ENCODE data around the gene SND1. TPM values are rescaled to one million over a fixed set of nuclear protein-coding genes. Genes with fewer than 3 reads are reported as not detected.

The SND1 gene
- polyA plus RNA-seq, 1 donor, result 92.5 TPM

DNA sequence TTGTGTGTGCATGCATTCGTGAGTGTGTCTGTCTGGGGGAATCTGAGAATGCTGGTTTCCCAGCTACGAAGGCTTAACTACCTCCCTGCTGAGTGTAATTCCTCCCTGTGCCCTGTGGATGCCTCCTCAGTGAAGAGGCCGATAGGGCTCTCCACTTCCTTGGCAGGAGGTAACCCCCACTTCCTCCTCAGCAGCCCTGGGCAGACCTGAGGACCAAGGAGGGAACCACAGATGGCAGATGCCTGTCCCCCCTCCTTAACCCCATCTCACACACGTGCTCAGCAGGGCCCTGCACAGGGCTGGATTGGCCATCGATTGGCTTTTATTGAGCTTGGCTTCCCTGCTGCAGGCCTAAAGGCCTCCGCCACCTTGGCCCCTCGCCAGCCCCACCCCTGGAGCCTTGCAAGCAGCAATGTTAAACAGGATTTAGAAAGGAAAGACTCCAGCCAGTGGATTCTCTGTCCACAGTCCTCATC is 424.8 kb downstream of the SND1 start:
- peak; percentile 51 for DNase-seq

GRCh38 chr7:128078309-128078708 is 426.3 kb downstream of the SND1 start:
- DNase-seq, result no peak

- no peak for DNase-seq
Measured at GRCh38 chr7:128080169-128080568, 428.2 kb downstream of the SND1 start.

- no peak for DNase-seq
Measured at GRCh38 chr7:128081351-128081750, 429.4 kb downstream of the SND1 start.

DNA sequence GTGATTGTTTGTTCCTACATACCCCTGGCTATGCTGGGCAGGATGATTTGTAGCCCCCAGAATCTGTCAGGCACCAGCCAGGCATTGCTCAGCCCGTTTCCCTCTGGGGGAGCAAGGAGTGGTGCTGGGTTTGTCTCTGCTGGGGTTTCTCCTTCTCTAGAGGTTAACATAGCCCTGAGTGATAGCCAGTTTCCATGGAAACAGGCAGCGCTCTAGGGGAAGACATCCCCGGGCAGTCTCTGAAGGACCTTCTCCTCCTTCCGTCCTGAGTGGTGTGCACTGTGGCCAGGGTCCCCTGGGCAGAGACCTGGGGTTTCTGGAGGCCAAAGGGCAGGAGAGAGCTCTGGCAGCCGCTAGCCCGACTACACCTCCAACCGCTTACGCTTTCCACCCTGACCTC is 429.8 kb downstream of the SND1 start:
- no peak for DNase-seq

DNA sequence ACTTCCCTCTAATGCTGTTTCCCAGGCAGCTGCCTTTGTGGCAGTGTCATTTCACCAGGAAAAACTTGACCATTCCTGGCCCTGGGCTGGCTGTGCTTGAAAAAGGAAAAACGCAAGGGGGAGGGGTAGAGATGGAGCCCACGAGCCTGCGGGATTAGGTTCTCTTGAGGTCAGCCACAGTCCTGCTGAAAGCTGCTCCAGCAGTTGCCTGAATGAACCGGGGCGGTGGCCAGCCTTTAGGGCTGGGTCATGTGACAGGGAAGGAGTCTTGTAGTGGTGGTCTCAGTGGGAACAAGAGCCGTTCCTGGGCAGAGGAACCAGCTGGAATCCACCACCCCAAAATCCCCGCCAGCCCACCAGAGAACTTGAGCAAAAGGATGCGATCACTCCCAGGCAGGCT is 430.4 kb downstream of the SND1 start:
- no peak for DNase-seq

GRCh38 chr7:128084896-128085608 is 433.1 kb downstream of the SND1 start:
- no peak for DNase-seq

DNA sequence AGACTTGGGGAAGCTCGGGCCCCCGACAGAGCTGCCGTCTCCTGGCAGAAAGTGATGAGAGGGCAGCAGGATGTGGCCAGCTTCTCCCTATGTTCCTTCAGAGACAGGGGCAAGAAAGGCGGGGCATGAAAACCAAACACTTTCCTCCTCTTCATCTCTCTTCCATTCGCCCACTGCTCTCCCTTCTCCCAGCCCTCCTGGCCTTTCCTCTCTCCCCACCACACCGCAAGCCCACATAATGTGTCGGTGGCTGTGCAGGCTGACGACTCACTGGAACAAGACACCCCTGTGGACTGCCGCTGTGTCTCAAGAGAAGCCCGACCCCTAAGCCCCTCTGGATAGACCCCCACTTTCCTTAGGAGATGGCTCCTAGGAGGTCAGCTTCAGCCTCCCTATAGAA is 438.5 kb downstream of the SND1 start:
- DNase-seq, result no peak

DNA sequence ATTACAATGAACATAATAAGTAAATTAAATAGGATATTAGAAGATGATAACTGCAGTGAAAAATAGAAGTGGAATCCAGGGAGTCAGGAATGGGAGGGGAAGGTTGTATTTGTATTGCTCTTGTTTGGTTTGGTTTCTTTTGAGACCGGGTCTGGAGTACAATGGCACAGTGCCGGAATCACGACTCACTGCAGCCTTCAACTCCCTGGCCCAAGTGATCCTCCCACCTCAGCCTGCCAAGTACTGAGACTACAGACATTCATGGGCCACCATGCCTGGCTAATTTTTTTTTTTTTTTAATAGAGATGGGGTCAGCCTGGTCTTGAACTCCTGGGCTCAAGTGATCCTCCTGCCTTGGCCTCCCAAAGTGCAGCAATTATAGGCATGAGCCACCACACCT is 439.1 kb downstream of the SND1 start:
- no peak for DNase-seq

DNA sequence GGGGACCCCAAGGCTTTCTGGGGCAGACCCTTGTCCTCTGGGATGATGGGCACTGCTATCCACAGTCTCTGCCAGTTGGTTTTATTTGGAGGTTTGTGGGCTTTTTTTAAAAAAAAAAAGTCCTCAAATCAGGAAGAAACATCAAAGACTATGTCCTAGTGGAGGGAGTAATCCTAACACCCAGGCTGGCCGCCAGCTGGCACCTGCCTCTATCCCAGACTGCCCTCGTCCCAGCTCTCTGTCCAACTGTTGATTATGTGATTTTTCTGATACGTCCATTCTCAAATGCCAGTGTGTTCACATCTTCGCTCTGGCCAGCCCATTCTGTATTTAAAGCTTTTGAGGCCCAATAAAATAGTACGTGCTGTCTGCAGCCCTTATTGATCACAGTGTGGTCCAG is 440.2 kb downstream of the SND1 start:
- no peak for DNase-seq

GRCh38 chr7:128093614-128094570 is 441.9 kb downstream of the SND1 start:
- DNase-seq, result no peak

- DNase-seq, result no peak
Measured at GRCh38 chr7:128094686-128095085, 442.7 kb downstream of the SND1 start.

DNA sequence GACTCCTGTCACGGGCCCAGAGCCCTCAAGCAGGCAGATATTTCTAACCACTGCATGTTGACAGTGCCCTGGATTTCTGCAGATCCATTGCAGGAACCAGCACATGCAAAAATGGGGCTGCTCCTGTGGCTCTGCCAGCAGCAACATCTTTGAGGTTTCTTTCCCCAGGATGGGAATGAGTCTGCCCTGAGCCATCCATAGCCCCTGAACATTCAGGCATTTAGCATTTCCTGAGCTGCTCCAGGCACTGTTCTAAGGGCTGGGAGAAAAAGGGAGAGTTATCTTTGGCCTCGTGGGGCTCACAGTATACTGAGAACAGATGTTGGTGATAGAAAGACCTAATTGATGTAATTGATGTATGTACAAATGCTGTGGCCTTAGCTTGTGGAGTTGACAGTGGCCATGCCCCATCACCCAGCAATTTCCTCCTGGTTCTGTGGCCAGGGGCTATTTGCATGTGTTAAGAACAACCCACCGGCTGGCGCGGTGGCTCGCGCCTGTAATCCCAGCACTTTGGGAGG is 445.3 kb downstream of the SND1 start:
- no peak for DNase-seq

DNA sequence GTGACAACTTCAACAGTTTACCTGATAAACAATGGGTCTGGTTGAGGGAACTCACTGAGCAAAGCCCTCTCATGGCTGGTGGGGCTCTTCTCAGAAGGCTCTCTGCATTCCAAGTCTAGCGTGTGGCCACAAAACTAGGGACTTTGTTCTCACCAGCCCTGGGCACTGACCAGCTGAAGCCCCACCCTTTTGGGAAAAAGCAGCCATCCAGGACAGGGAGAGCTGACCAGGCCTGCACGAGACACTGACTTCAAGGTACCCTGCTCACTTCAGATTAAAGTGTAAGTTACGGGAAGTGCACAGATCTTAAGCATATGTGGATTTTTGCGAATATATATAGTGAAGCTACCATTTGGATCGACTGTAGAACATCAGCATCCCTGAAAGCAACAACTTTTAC is 446.6 kb downstream of the SND1 start:
- no peak for DNase-seq

GRCh38 chr7:128099204-128099671 is 447.2 kb downstream of the SND1 start:
- no peak for DNase-seq

DNA sequence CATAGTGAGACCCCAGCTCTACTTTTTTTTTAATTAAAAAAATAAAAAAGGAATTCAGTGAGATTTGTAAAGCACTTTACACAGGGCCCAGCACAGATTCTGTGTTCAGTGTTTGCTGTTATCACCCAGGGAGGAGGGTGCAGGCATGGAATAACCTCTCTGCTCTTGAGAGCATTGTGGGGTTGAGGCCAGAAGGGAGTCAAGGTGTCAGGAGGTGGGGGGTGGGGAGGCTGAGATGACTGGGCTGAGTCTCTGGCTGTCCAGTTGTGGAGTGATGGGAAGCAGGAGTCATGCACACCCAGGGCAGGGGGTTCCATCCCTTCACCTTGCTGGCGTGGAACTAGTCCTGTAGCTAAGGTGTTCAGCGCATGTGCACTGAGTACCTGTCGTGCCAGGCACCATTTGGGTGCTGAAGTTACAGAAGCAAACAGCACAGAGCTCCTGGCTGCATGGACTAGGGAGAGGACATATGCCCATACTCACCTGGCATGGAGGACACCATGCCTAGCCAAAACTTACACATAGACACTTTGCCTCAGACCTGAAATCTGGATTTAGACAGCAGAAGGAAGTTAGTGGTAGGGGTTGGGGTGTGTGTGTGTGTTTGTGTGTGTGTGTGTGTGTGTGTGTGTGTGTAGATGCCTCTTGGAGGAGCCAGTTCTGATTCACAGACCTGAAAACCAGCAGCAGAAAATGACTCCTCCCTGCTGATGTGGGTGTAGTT is 448.4 kb downstream of the SND1 start:
- DNase-seq, result no peak

- DNase-seq, result no peak
Measured at GRCh38 chr7:128100949-128101713, 449.1 kb downstream of the SND1 start.

DNA sequence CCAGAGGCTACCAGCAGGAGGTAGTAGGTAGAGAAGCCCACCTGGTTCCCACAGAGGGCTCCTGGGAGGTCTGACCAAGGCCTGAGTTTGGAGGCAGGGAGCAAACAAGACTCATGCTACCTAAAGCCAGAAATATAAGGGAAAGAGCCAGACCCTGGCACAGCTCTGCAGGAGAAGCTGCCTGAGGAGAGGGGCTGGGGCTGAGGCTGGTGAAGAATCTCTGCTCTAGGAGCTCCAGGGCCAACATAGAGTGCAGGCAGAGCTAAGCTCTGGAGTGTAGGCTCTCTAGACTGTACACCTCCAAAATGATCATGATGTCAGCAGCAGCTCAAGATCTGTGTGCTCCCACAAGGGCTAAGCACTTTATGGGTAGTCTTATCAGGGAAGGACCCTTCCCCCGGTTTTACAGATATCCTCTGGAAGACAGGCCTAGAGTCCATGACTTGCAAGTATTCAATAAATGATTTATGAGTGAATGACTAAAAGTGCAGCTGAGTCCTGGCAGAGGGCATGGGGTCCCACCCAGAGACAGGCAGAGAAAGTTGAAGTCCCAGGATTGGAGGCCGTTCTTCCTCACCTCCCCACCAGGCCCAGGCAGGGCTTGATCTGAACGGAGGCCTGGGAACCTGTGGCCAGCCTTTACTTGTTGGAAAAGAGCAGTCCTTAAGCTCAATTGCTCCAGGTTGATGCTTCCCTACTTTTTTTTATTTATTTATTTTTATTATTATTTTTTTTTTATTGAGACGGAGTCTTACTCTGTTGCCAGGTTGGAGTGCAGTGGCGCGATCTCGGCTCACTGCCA is 450.7 kb downstream of the SND1 start:
- DNase-seq, result no peak

DNA sequence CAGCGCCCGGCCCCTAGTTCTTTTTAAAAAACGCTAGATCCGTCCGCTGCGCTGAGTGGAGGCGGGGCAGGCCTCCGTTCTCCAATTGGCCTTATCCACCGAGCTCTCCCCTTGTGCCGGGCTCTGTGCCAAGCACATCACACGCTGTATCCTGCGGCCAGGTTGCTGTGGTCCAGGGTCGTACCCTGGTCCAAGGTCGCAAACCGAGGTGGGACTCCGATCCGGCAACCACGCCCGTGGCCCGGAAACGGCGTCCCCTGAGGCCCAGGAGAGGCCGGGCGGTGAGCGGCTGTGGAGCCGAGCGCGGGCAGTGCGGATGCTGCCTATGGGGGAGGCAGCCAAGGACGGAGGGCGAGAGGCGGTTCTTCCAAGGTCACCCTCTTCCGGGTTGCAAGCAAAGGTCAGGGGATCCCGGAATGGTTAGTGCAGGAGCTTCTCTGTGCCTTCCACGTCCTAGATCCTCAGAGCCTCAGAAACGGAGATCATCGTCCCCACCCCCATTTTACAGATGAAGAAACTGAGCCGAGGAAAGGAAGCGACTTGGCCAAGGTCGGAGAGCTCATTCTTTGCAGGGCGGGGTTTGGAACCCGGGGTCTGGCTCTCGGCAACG is 451.6 kb downstream of the SND1 start:
- DNase-seq, result peak; percentile 48

DNA sequence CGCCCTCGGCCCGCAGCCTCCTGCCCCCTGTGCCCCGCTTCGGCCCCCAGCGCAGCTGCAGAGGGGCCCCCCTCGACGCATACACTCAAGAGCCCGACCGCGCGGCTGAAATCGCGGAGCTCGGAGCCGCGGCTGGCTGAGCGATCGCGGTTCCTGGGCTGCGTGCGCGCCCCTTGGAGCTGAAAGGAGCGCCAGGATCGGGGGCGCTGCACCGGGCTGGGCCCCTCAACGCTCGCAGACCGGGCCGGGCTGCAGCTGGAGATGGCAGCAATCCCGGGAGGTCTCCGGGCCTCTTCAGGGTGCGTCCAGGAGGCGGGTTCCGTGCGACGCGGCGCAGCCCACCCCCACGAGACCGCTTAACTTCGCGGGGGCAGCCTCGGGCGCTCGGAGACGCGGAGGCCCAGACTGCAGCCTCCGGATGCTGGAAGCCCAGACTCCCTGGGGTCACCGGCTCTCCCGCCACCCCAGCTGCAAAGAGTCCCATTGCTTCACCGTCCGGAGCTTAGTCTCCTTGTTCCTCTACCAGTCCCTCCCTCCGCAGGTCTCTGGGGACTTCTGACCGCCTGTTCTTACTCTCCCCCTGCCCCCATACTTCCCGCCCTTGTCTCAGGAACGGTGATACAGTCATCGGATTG is 452.2 kb downstream of the SND1 start:
- DNase-seq, result peak; percentile 27

All from hindlimb muscle (tissue), 1 donor.